GM21737 (cell line): Measurements from ENCODE around the gene MST1R.

Experiments used
- ATAC-seq: cut with Tn5 transposase; IDR thresholded peaks from one replicate; pipeline ENCODE4 v1.9.1; 2021; ENCODE audit warnings: mild to moderate bottlenecking, moderate library complexity; ENCODE audit not compliant: unreplicated experiment

The MST1R gene

GRCh38 chr3:49879721-49880120 lies 24.0 kb downstream of the MST1R start:
- no peak for ATAC-seq

- no peak for ATAC-seq
These were observed 25.0 kb downstream of the MST1R start for GRCh38 chr3:49878686-49879085.

GRCh38 chr3:49877716-49878115 lies 26.0 kb downstream of the MST1R start:
- no peak for ATAC-seq

GRCh38 chr3:49876567-49876966 lies 27.1 kb downstream of the MST1R start:
- ATAC-seq: no peak

- ATAC-seq: no peak
These were observed 30.1 kb downstream of the MST1R start for GRCh38 chr3:49873623-49874022.

GRCh38 chr3:49872801-49873281 lies 30.8 kb downstream of the MST1R start:
- ATAC-seq: no peak

- ATAC-seq: no peak
These were observed 32.0 kb downstream of the MST1R start for GRCh38 chr3:49871531-49872153.

- no peak for ATAC-seq
These were observed 34.0 kb downstream of the MST1R start, which contains the start of gene CAMKV for GRCh38 chr3:49869525-49870126. TSS of gene CAMKV (minus strand) at chr3:49869906. CDS start at chr3:49862388, 7,518 bp downstream.

- ATAC-seq: no peak
These were observed 34.7 kb downstream of the MST1R start for GRCh38 chr3:49868862-49869466.

GRCh38 chr3:49867871-49868321 lies 35.8 kb downstream of the MST1R start:
- ATAC-seq: no peak

GRCh38 chr3:49867400-49867799 lies 36.3 kb downstream of the MST1R start:
- no peak for ATAC-seq

GRCh38 chr3:49865198-49865784 lies 38.4 kb downstream of the MST1R start:
- ATAC-seq: no peak

- ATAC-seq: no peak
These were observed 39.2 kb downstream of the MST1R start for GRCh38 chr3:49864505-49864904.

- no peak for ATAC-seq
These were observed 43.9 kb downstream of the MST1R start for GRCh38 chr3:49859576-49860305.

- peak; percentile 94 for ATAC-seq
These were observed 47.3 kb downstream of the MST1R start, which contains the start of gene TRAIP for GRCh38 chr3:49856181-49857005. TSS of gene TRAIP (minus strand) at chr3:49856564. CDS start at chr3:49856453, 111 bp downstream.

GRCh38 chr3:49855662-49856061 lies 48.0 kb downstream of the MST1R start:
- no peak for ATAC-seq

- ATAC-seq: no peak
These were observed 58.0 kb downstream of the MST1R start for GRCh38 chr3:49845694-49846093.

GRCh38 chr3:49844464-49845183 lies 59.0 kb downstream of the MST1R start:
- no peak for ATAC-seq

GRCh38 chr3:49842843-49843517 lies 60.7 kb downstream of the MST1R start:
- no peak for ATAC-seq
